ENCODE measurements around the gene SERPINE1.

DNA sequence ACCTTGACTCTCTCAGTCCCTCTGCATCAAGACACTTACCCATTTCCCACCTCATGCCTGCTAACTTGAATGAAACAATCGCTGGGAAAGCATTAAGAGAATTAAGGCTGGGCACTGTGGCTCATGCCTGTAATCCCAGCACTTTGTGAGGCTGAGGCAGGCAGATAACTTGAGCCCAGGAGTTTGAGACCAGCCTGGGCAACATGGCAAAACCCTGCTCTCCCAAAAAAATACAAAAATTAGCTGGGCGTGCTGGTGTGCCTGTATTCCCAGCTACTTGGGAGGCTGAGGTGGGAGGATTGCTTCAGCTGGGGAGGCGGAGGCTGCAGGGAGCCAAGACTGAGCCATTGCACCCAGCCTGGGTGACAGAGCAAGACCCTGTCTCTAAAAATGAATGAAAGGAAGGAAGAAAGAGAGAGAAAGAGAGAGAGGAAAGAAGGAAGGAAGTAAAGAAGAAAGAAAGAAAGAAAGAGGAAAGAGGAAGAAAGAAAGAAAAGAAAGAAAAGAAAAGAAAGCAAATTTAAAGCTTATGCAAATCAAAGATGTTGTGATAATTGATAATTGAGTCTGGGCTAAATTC, 646 bp downstream of the SERPINE1 start:
- TF ChIP-seq TAF1 (IDR thresholded peaks at IDR 0.05; ENCODE audit: borderline replicate concordance, insufficient read depth, low read length) = no peak
- TF ChIP-seq, protein P1, sequence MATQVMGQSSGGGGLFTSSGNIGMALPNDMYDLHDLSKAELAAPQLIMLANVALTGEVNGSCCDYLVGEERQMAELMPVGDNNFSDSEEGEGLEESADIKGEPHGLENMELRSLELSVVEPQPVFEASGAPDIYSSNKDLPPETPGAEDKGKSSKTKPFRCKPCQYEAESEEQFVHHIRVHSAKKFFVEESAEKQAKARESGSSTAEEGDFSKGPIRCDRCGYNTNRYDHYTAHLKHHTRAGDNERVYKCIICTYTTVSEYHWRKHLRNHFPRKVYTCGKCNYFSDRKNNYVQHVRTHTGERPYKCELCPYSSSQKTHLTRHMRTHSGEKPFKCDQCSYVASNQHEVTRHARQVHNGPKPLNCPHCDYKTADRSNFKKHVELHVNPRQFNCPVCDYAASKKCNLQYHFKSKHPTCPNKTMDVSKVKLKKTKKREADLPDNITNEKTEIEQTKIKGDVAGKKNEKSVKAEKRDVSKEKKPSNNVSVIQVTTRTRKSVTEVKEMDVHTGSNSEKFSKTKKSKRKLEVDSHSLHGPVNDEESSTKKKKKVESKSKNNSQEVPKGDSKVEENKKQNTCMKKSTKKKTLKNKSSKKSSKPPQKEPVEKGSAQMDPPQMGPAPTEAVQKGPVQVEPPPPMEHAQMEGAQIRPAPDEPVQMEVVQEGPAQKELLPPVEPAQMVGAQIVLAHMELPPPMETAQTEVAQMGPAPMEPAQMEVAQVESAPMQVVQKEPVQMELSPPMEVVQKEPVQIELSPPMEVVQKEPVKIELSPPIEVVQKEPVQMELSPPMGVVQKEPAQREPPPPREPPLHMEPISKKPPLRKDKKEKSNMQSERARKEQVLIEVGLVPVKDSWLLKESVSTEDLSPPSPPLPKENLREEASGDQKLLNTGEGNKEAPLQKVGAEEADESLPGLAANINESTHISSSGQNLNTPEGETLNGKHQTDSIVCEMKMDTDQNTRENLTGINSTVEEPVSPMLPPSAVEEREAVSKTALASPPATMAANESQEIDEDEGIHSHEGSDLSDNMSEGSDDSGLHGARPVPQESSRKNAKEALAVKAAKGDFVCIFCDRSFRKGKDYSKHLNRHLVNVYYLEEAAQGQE (IDR thresholded peaks at IDR 0.05; ENCODE audit: insufficient read depth in 1 of 2, low read depth in 2 of 2, low read length in 2 of 2) = no peak
- no peak for TF ChIP-seq POLR2AphosphoS5 (IDR thresholded peaks at IDR 0.05; ENCODE audit: low read depth, low read length)
